SU-DHL-6 (cell line): ENCODE data around the gene MYH7B.

ENCODE experiments used
- H2AFZ ChIP-seq: fragments of 200-600 bp; sonication (generic); 2 replicates; pipeline ENCODE4 v1.6.1; 2014; ENCODE audit warnings: low read depth, mild to moderate bottlenecking, moderate library complexity, mixed read lengths, antibody characterized with exemption, low read length; ENCODE audit not compliant: severe bottlenecking
- H3F3A ChIP-seq: fragments of 200-600 bp; shearing (Covaris generic); 2 replicates; pipeline ENCODE4 v1.6.0; 2016; ENCODE audit warnings: antibody characterized with exemption, mild to moderate bottlenecking; ENCODE audit not compliant: insufficient read depth
- H3K27ac ChIP-seq: fragments of 200-600 bp; sonication (generic); 2 replicates; pipeline ENCODE4 v1.5.1; 2016; ENCODE audit warnings: low read depth, mild to moderate bottlenecking, low read length, moderate library complexity, mixed read lengths
- H3K27me3 ChIP-seq: fragments of 200-600 bp; sonication (generic), shearing (Covaris generic); 2 replicates; pipeline ENCODE4 v1.6.0; 2014; ENCODE audit warnings: mild to moderate bottlenecking, low read length
- H3K36me3 ChIP-seq: fragments of 200-600 bp; sonication (generic); 2 replicates; pipeline ENCODE4 v1.6.1; 2014; ENCODE audit warnings: mild to moderate bottlenecking, low read length, mixed read lengths
- H3K4me2 ChIP-seq: fragments of 300-600, 200-600 bp; shearing (Covaris generic), sonication (generic); 2 replicates; pipeline ENCODE4 v1.6.0; 2014; ENCODE audit warnings: low read length, low read depth, mild to moderate bottlenecking; ENCODE audit not compliant: poor library complexity, severe bottlenecking
- H3K4me3 ChIP-seq: fragments of 200-600 bp; sonication (generic); 2 replicates; pipeline ENCODE4 v1.5.1; 2014; ENCODE audit warnings: antibody characterized with exemption, low read length, mild to moderate bottlenecking, mixed read lengths; ENCODE audit not compliant: insufficient read depth, poor library complexity, severe bottlenecking
- H3K79me2 ChIP-seq: fragments of 200-600 bp; sonication (generic); 2 replicates; pipeline ENCODE4 v1.6.1; 2014; ENCODE audit warnings: mild to moderate bottlenecking, low read length, moderate library complexity; ENCODE audit not compliant: insufficient read depth
- H3K9ac ChIP-seq: fragments of 200-600 bp; sonication (generic); 2 replicates; pipeline ENCODE4 v1.7.0; 2014; ENCODE audit warnings: mild to moderate bottlenecking, low read length
- H3K9me2 ChIP-seq: fragments of 200-600 bp; sonication (generic); replicated peaks from 2 replicates; pipeline ENCODE4 v1.6.1; 2014; ENCODE audit warnings: low read length; ENCODE audit not compliant: insufficient read depth
- H3K9me3 ChIP-seq: fragments of 200-600 bp; sonication (generic); 2 replicates; pipeline ENCODE4 v1.6.1; 2014; ENCODE audit warnings: low read length, mixed read lengths; ENCODE audit not compliant: insufficient read depth
- H4K20me1 ChIP-seq: fragments of 200-600 bp; sonication (generic); 2 replicates; pipeline ENCODE4 v1.6.1; 2014; ENCODE audit warnings: low read depth, mild to moderate bottlenecking, antibody characterized with exemption, low read length, moderate library complexity, mixed read lengths
- CTCF ChIP-seq: fragments of 200-600 bp; sonication (generic); IDR thresholded peaks from one replicate; pipeline ENCODE4 v1.5.1; 2017; ENCODE audit warnings: antibody characterized with exemption, mild to moderate bottlenecking, low read length, moderate library complexity; ENCODE audit not compliant: insufficient read depth, poor library complexity, severe bottlenecking
- EZH2phosphoT487 ChIP-seq: fragments of 200-600 bp; sonication (generic), shearing (Covaris generic); conservative IDR thresholded peaks from 2 replicates; pipeline ENCODE4 v1.6.1; 2018; ENCODE audit warnings: mild to moderate bottlenecking, antibody characterized with exemption, low read length, moderate library complexity, mixed read lengths

Gene MYH7B

GRCh38 chr20:34925341-34925740 is 30.3 kb upstream of the MYH7B start:
- no peaks in the 10 kb centered on the region for H3F3A ChIP-seq
- no peak overlapping the region for H3K9ac ChIP-seq
- H3K9me2 ChIP-seq: no peaks in the 10 kb centered on the region
- H3K4me3 ChIP-seq: no peak overlapping the region
- TF ChIP-seq EZH2phosphoT487 (no peak), CTCF (no peak)
- no peaks in the 10 kb centered on the region for H3K27me3 ChIP-seq
- H3K79me2 ChIP-seq: no peaks in the 10 kb centered on the region
- H3K36me3 ChIP-seq: no peaks in the 10 kb centered on the region
- H3K9me3 ChIP-seq: no peaks in the 10 kb centered on the region
- H3K4me2 ChIP-seq: no peak overlapping the region
- H3K27ac ChIP-seq: no peak overlapping the region
- H2AFZ ChIP-seq: no peak overlapping the region
- no peaks in the 10 kb centered on the region for H4K20me1 ChIP-seq

GRCh38 chr20:34925981-34926380 is 29.7 kb upstream of the MYH7B start:
- Histone ChIP-seq H4K20me1 (no peaks in the 10 kb centered on the region), H3K4me3 (no peak overlapping the region), H3K4me2 (no peak overlapping the region), H3K9ac (no peak overlapping the region), H3K9me2 (no peaks in the 10 kb centered on the region), H3F3A (no peaks in the 10 kb centered on the region), H3K36me3 (no peaks in the 10 kb centered on the region), H3K79me2 (no peaks in the 10 kb centered on the region), H3K27ac (no peak overlapping the region), H3K9me3 (no peaks in the 10 kb centered on the region), H2AFZ (no peak overlapping the region), H3K27me3 (no peaks in the 10 kb centered on the region)
- TF ChIP-seq CTCF: no peak
- no peak for TF ChIP-seq EZH2phosphoT487

- H2AFZ ChIP-seq: no peak overlapping the region
- TF ChIP-seq CTCF (no peak), EZH2phosphoT487 (no peak)
- H3K27me3 ChIP-seq: no peaks in the 10 kb centered on the region
- H3K4me2 ChIP-seq: no peak overlapping the region
- no peaks in the 10 kb centered on the region for H3K9me2 ChIP-seq
- no peak overlapping the region for H3K4me3 ChIP-seq
- H3K9ac ChIP-seq: no peak overlapping the region
- no peak overlapping the region for H3K27ac ChIP-seq
- no peaks in the 10 kb centered on the region for H3K79me2 ChIP-seq
- no peaks in the 10 kb centered on the region for H3K9me3 ChIP-seq
- H3F3A ChIP-seq: no peaks in the 10 kb centered on the region
- no peaks in the 10 kb centered on the region for H3K36me3 ChIP-seq
- no peaks in the 10 kb centered on the region for H4K20me1 ChIP-seq
Observed at GRCh38 chr20:34926581-34926980, 29.1 kb upstream of the MYH7B start.
